Endothelial cell of umbilical vein (primary cell): ENCODE measurements around the gene SLCO3A1. TPM values are rescaled to one million over a fixed set of nuclear protein-coding genes. Genes with fewer than 3 reads are reported as not detected.

Experiments used
- BruUV-seq: library from RNA; stranded (reverse); fragments of 400-500 nt; replicated peaks from 2 replicates; lab custom pipeline; 2021; lab: Mats Ljungman, UMichigan
- CTCF ChIA-PET: fragments of 300-600, 350-600 bp; sonication (Branson Sonifier 250); formaldehyde crosslinking; loops from one replicate; lab custom pipeline; 2021; ENCODE audit warnings: antibody characterized with exemption, inconsistent platforms; lab: Charles Lee
- POLR2A ChIA-PET: fragments of 300-600, 350-600 bp; sonication (Branson Sonifier 250); formaldehyde crosslinking; loops from one replicate; lab custom pipeline; 2021; ENCODE audit warnings: antibody characterized with exemption, inconsistent platforms; lab: Charles Lee
- DNase-seq: peaks from one replicate; pipeline ENCODE4 v3.0.0-alpha.2; 2011; ENCODE audit warnings: low read depth, low spot score
- FAIRE-seq: peaks from 2 replicates; lab custom pipeline; 2011; peaks lifted over from hg19 to GRCh38; lab: Jason Lieb, UNC
- H2AFZ ChIP-seq: 2 replicates; pipeline ENCODE4 v1.6.0; 2012; ENCODE audit warnings: low read depth, low read length, control low read depth, inconsistent platforms
- H3K27ac ChIP-seq: 2 replicates; pipeline ENCODE4 v1.5.1; 2011; ENCODE audit warnings: low read depth, mild to moderate bottlenecking, control low read depth, low read length, moderate library complexity; ENCODE audit not compliant: insufficient read depth
- H3K27me3 ChIP-seq, 2 experiments: 2 replicates each; pipeline versions ENCODE4 v1.6.0 to v1.6.1; 2011; ENCODE audit warnings: low read length in 2 of 2, mixed read lengths in 1 of 2; ENCODE audit not compliant: control insufficient read depth in 2 of 2, insufficient read depth in 2 of 2
- H3K36me3 ChIP-seq, 2 experiments: 2 replicates in 1 of 2; 3 replicates in 1 of 2; pipeline ENCODE4 v1.5.1; 2011; ENCODE audit warnings: low read length in 2 of 2, mild to moderate bottlenecking in 1 of 2, moderate library complexity in 1 of 2; ENCODE audit not compliant: control insufficient read depth in 2 of 2, insufficient read depth in 2 of 2; ENCODE audit errors: extremely low read depth in 1 of 2
- H3K4me1 ChIP-seq: 3 replicates; pipeline ENCODE4 v1.5.1; 2011; ENCODE audit warnings: mild to moderate bottlenecking, low read length; ENCODE audit not compliant: control insufficient read depth, insufficient read depth; ENCODE audit errors: extremely low read depth
- H3K4me2 ChIP-seq: 2 replicates; pipeline ENCODE4 v1.6.1; 2011; ENCODE audit warnings: low read length, control low read depth, mixed read lengths; ENCODE audit not compliant: insufficient read depth
- H3K4me3 ChIP-seq, 3 experiments: fragments of 200-600 bp in 1 of 3; sonication (generic), shearing (Covaris generic) in 1 of 3; replicated peaks in 1 of 3; 2 replicates each; pipeline ENCODE4 v1.5.1; 2011 to 2016; ENCODE audit warnings: control low read depth in 3 of 3, low read length in 3 of 3, mild to moderate bottlenecking in 2 of 3, inconsistent platforms in 1 of 3, low read depth in 1 of 3, moderate library complexity in 1 of 3; ENCODE audit not compliant: insufficient read depth in 1 of 3
- H3K79me2 ChIP-seq: 2 replicates; pipeline ENCODE4 v1.6.0; 2012; ENCODE audit warnings: low read length, inconsistent platforms; ENCODE audit not compliant: control insufficient read depth, insufficient read depth
- H3K9ac ChIP-seq: replicated peaks from 2 replicates; pipeline ENCODE3; 2011; ENCODE audit warnings: low read length, control low read depth; ENCODE audit not compliant: insufficient read depth; ENCODE audit errors: extremely low read depth
- H3K9me1 ChIP-seq: replicated peaks from 3 replicates; pipeline ENCODE4 v1.6.0; 2011; ENCODE audit warnings: mild to moderate bottlenecking, low read length; ENCODE audit not compliant: control insufficient read depth, insufficient read depth; ENCODE audit errors: extremely low read depth
- H3K9me3 ChIP-seq: replicated peaks from 2 replicates; pipeline ENCODE4 v1.5.1; 2012; ENCODE audit warnings: low read length, inconsistent platforms; ENCODE audit not compliant: control insufficient read depth, insufficient read depth
- H4K20me1 ChIP-seq: replicated peaks from 2 replicates; pipeline ENCODE3; 2011; ENCODE audit warnings: mild to moderate bottlenecking, low read length; ENCODE audit not compliant: control insufficient read depth, insufficient read depth; ENCODE audit errors: extremely low read depth
- CTCF ChIP-seq, 2 donors: IDR thresholded peaks; 1 replicate in 1 of 2; 2 replicates in 1 of 2; pipeline ENCODE4 v1.5.1; 2011; ENCODE audit warnings: low read length in 2 of 2, mild to moderate bottlenecking in 2 of 2, moderate library complexity in 2 of 2, control low read depth in 1 of 2, inconsistent platforms in 1 of 2, low read depth in 1 of 2; ENCODE audit not compliant: insufficient read depth in 1 of 2; ENCODE audit errors: extremely low read depth in 1 of 2
- EZH2 ChIP-seq: IDR thresholded peaks from 2 replicates; pipeline ENCODE4 v1.6.1; 2012; ENCODE audit warnings: borderline replicate concordance, low read depth, mild to moderate bottlenecking, moderate library complexity, low read length, inconsistent platforms; ENCODE audit not compliant: severe bottlenecking
- FOS ChIP-seq: IDR thresholded peaks from 2 replicates; pipeline ENCODE4 v1.6.1; 2011; ENCODE audit warnings: mild to moderate bottlenecking, low read length, moderate library complexity, borderline replicate concordance; ENCODE audit not compliant: insufficient read depth
- GATA2 ChIP-seq: IDR thresholded peaks from 2 replicates; pipeline ENCODE4 v1.7.0; 2011; ENCODE audit warnings: low read depth, mild to moderate bottlenecking, moderate library complexity, mixed read lengths, low read length; ENCODE audit not compliant: insufficient read length, insufficient read depth
- JUN ChIP-seq: IDR thresholded peaks from 2 replicates; pipeline ENCODE4 v1.6.1; 2011; ENCODE audit warnings: borderline replicate concordance, low read depth; ENCODE audit not compliant: insufficient read length, insufficient read depth
- MAX ChIP-seq: IDR thresholded peaks from 2 replicates; pipeline ENCODE4 v1.6.1; 2011; ENCODE audit not compliant: insufficient read depth, insufficient read length
- MYC ChIP-seq: IDR thresholded peaks from one replicate; pipeline ENCODE4 v1.6.1; 2011; ENCODE audit warnings: mild to moderate bottlenecking, low read depth, low read length
- POLR2A ChIP-seq: IDR thresholded peaks from 2 replicates; pipeline ENCODE4 v1.6.1; 2012; ENCODE audit warnings: low read depth, mild to moderate bottlenecking, control low read depth, low read length
- POLR2AphosphoS5 ChIP-seq: IDR thresholded peaks from 2 replicates; pipeline ENCODE4 v1.6.1; 2012; ENCODE audit warnings: low read depth, mild to moderate bottlenecking, control low read depth, low read length, moderate library complexity; ENCODE audit not compliant: insufficient read depth
- dilution Hi-C: fragments of 300-500 bp; cut with MboI; formaldehyde crosslinking; loops from one replicate; pipeline ENCODE4 v1.15.0; 2019; ENCODE audit warnings: low sequenced_read_pairs; ENCODE audit not compliant: extremely low pct_ligation_motif_present
- intact Hi-C: fragments of 100-400 bp; cut with micrococcal nuclease; formaldehyde crosslinking; loops from one replicate; pipeline ENCODE4 v1.10.0; 2022
- polyA plus RNA-seq, 4 experiments: library from polyadenylated mRNA; depleted of rRNA in 3 of 4; stranded (reverse) in 3 of 4; unstranded in 1 of 4; fragments of >200 nt; gene quantifications; 2 replicates each; pipeline versions ENCODE4 v1.2.1 to v1.2.3, GENCODE V29; 2011 to 2012; ENCODE audit warnings: missing spikeins in 1 of 4
- total RNA-seq: library from RNA; stranded (reverse); gene quantifications from 2 replicates; pipeline ENCODE4 v1.2.3, GENCODE V29; 2021

SLCO3A1 gene
- total and polyA plus RNA-seq, 2 donors (not counting 3 experiments of a cell fraction or from before 2014, with no cell fraction given): 0.88 to 0.92 TPM

GRCh38 chr15:91968610-91969009 is 115.1 kb downstream of the SLCO3A1 start:
- no peak overlapping the region for H3K27ac ChIP-seq
- no peaks in the 10 kb centered on the region for H3K79me2 ChIP-seq
- H3K36me3 ChIP-seq: no peaks in the 10 kb centered on the region
- CTCF ChIA-PET: no interaction called here
- BruUV-seq: no TSS peak
- DNase-seq (no peak), FAIRE-seq (no peak)
- H3K9me1 ChIP-seq: no peaks in the 10 kb centered on the region
- no peaks in the 10 kb centered on the region for H3K4me1 ChIP-seq
- POLR2A ChIA-PET: no interaction called here
- H3K27me3 ChIP-seq: no peaks in the 10 kb centered on the region
- H4K20me1 ChIP-seq: no peaks in the 10 kb centered on the region
- dilution Hi-C loops: no loop called here
- no peak overlapping the region for H3K4me2 ChIP-seq
- intact Hi-C loops: no loop called here
- TF ChIP-seq CTCF (IDR thresholded peaks at IDR 0.05; ENCODE audit: extremely low read depth in 1 of 2, insufficient read depth in 1 of 2, low read depth in 1 of 2, low read length in 2 of 2) (no peak), POLR2AphosphoS5 (no peak), JUN (no peak), GATA2 (no peak)
- H2AFZ ChIP-seq: no peak overlapping the region
- H3K9me3 ChIP-seq: peaks cover 2% of the 10 kb centered on the region
- no peak overlapping the region for H3K9ac ChIP-seq
- H3K4me3 ChIP-seq: no peak overlapping the region

- no peak overlapping the region for H3K27ac ChIP-seq
- H3K79me2 ChIP-seq: no peaks in the 10 kb centered on the region
- H3K27me3 ChIP-seq: no peaks in the 10 kb centered on the region
- CTCF ChIA-PET: no interaction called here
- no peaks in the 10 kb centered on the region for H3K4me1 ChIP-seq
- H3K9me3 ChIP-seq: peaks cover 2% of the 10 kb centered on the region
- dilution Hi-C loops: no loop called here
- FAIRE-seq: no peak
- intact Hi-C loops: no loop called here
- DNase-seq: no peak
- no peak overlapping the region for H3K4me3 ChIP-seq
- BruUV-seq: no TSS peak
- H3K36me3 ChIP-seq: no peaks in the 10 kb centered on the region
- POLR2A ChIA-PET: no interaction called here
- H3K9me1 ChIP-seq: no peaks in the 10 kb centered on the region
- H3K9ac ChIP-seq: no peak overlapping the region
- no peak for TF ChIP-seq FOS
- TF ChIP-seq JUN: no peak
- TF ChIP-seq MYC: no peak
- no peak for TF ChIP-seq EZH2
- TF ChIP-seq MAX: no peak
- TF ChIP-seq POLR2A: no peak
- TF ChIP-seq POLR2AphosphoS5: no peak
- no peak overlapping the region for H3K4me2 ChIP-seq
- H4K20me1 ChIP-seq: no peaks in the 10 kb centered on the region
- H2AFZ ChIP-seq: no peak overlapping the region
Observed at GRCh38 chr15:91970142-91970541, 116.6 kb downstream of the SLCO3A1 start.
